Breast epithelium (tissue), 3 donors: ENCODE measurements around the gene KCMF1.

Source experiments
- CTCF ChIP-seq, 3 donors: fragments of 450-650 bp; IDR thresholded peaks; one replicate each; pipeline ENCODE4 v1.5.1; 2016 to 2017; ENCODE audit warnings: antibody characterized with exemption in 3 of 3, mild to moderate bottlenecking in 3 of 3, moderate library complexity in 3 of 3
- POLR2AphosphoS5 ChIP-seq, 3 donors: sonication (generic); formaldehyde crosslinking; IDR thresholded peaks; one replicate each; pipeline ENCODE4 v1.6.1; 2017; ENCODE audit warnings: antibody characterized with exemption in 3 of 3

- TF ChIP-seq CTCF (IDR thresholded peaks at IDR 0.05) (no peak), POLR2AphosphoS5 (IDR thresholded peaks at IDR 0.05) (no peak)
Measured at GRCh38 chr2:85087541-85087940, 116.6 kb downstream of the KCMF1 start.
